ENCODE measurements around the gene SMAD3.

- TF ChIP-seq CTCF (IDR thresholded peaks at IDR 0.05; ENCODE audit: low read depth, low read length, missing input control) (no peak), ATF3 (IDR thresholded peaks at IDR 0.05) (no peak), HNF4A (conservative IDR thresholded peaks at IDR 0.05) (no peak), JUND (IDR thresholded peaks at IDR 0.05) (no peak), REST (IDR thresholded peaks at IDR 0.05) (no peak), RAD21 (IDR thresholded peaks at IDR 0.05) (no peak), YY1 (IDR thresholded peaks at IDR 0.05) (no peak), MAX (IDR thresholded peaks at IDR 0.05) (no peak), RXRA (IDR thresholded peaks at IDR 0.05) (no peak), TAF1 (conservative IDR thresholded peaks at IDR 0.05) (no peak), NR2F2 (IDR thresholded peaks at IDR 0.05) (no peak), ZBTB33 (IDR thresholded peaks at IDR 0.05) (no peak)
Observed at GRCh38 chr15:67161412-67161811, 96.0 kb downstream of the SMAD3 start.

Measured in liver (tissue), 3 donors.